NAMALWA (cell line): ENCODE results near the gene PKIG.

ENCODE experiments used
- DNase-seq: peaks from one replicate; pipeline ENCODE4 v3.0.0-alpha.2; 2015; ENCODE audit warnings: low spot score

The PKIG gene

DNA sequence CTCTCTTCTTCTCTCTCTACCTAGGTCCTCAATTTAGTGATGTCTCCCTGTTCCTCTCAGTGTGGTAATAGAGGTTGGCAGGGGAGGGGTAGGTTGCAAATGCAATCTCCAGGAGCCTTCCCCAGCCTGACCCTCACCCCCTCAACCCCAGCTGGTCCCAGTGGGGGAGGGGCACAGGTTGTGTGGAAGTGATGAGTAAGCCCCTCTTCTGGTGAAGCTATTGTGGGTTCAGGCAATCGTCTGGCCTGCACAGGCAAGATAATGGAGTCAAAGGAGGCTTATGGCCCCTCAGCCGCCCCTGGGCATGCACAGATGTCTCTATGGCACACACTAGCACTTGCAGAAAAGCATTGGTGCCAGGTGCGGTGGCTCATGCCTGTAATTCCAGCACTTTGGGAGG is 79.9 kb downstream of the PKIG start:
- DNase-seq: no peak

- no peak for DNase-seq
Measured at GRCh38 chr20:44664131-44664530, 81.8 kb downstream of the PKIG start.

GRCh38 chr20:44666066-44666465 is 83.7 kb downstream of the PKIG start:
- DNase-seq: no peak
